SK-N-SH (cell line): ENCODE measurements around the gene SMIM5. TPM values are rescaled to one million over a fixed set of nuclear protein-coding genes. Genes with fewer than 3 reads are reported as not detected.

Source experiments
- CTCF ChIA-PET: fragments of 300-600, 350-600 bp; formaldehyde crosslinking; extraction: SDS; loops from one replicate; lab custom pipeline; 2021; lab: Yijun Ruan, JAX
- POLR2A ChIA-PET: fragments of 350-600 bp; sonication (Branson Sonifier 250); formaldehyde crosslinking; extraction: SDS; loops from one replicate; lab custom pipeline; 2020; ENCODE audit warnings: antibody characterized with exemption, inconsistent platforms; lab: Yijun Ruan, JAX
- DNase-seq: peaks from one replicate; pipeline ENCODE4 v3.0.0; 2012
- H2AFZ ChIP-seq: fragments of 200-600 bp; sonication (generic); 2 replicates; pipeline ENCODE4 v1.8.1; 2016; ENCODE audit warnings: antibody characterized with exemption, mild to moderate bottlenecking, low read depth
- H3F3A ChIP-seq: fragments of 200-600 bp; sonication (generic); replicated peaks from 2 replicates; pipeline ENCODE3; 2016; ENCODE audit warnings: antibody characterized with exemption, mild to moderate bottlenecking; ENCODE audit not compliant: insufficient read depth
- H3K27ac ChIP-seq, 2 experiments: fragments of 200-500 bp in 1 of 2; fragments of 200-600 bp in 1 of 2; sonication (Bioruptor generic) in 1 of 2; sonication (generic), shearing (Covaris generic) in 1 of 2; 2 replicates each; pipeline versions ENCODE4 v1.5.1 to v1.6.1; 2014 to 2016; ENCODE audit warnings: low read depth in 2 of 2, inconsistent platforms in 1 of 2, low read length in 1 of 2, mild to moderate bottlenecking in 1 of 2, mixed read lengths in 1 of 2
- H3K27me3 ChIP-seq: fragments of 200-600 bp; sonication (generic), shearing (Covaris generic); 2 replicates; pipeline ENCODE4 v1.6.1; 2016; ENCODE audit warnings: mixed run types; ENCODE audit not compliant: insufficient read depth
- H3K36me3 ChIP-seq, 2 experiments: fragments of 200-500 bp in 1 of 2; fragments of 200-600 bp in 1 of 2; sonication (Bioruptor generic) in 1 of 2; sonication (generic) in 1 of 2; replicated peaks in 1 of 2; 2 replicates each; pipeline versions ENCODE3 to v1.5.1; 2014 to 2016; ENCODE audit warnings: low read length in 1 of 2, mild to moderate bottlenecking in 1 of 2; ENCODE audit not compliant: insufficient read depth in 2 of 2, control insufficient read depth in 1 of 2
- H3K4me1 ChIP-seq, 2 experiments: fragments of 200-500 bp in 1 of 2; fragments of 200-600 bp in 1 of 2; sonication (Bioruptor generic) in 1 of 2; sonication (generic), shearing (Covaris generic) in 1 of 2; 2 replicates each; pipeline versions ENCODE4 v1.5.1 to v1.6.1; 2014 to 2016; ENCODE audit warnings: low read depth in 1 of 2, low read length in 1 of 2, mixed run types in 1 of 2; ENCODE audit not compliant: insufficient read depth in 2 of 2, control insufficient read depth in 1 of 2
- H3K4me2 ChIP-seq: fragments of 200-600 bp; sonication (generic), shearing (Covaris generic); 2 replicates; pipeline ENCODE4 v1.6.1; 2017; ENCODE audit warnings: mixed run types
- H3K4me3 ChIP-seq, 2 experiments: fragments of 200-500 bp in 1 of 2; fragments of 200-600 bp in 1 of 2; sonication (Bioruptor generic) in 1 of 2; sonication (generic), shearing (Covaris generic) in 1 of 2; 2 replicates each; pipeline versions ENCODE4 v1.5.1 to v1.8.1; 2014 to 2016; ENCODE audit warnings: low read depth in 2 of 2, inconsistent platforms in 1 of 2, low read length in 1 of 2, mild to moderate bottlenecking in 1 of 2, mixed read lengths in 1 of 2, moderate library complexity in 1 of 2
- H3K79me2 ChIP-seq: fragments of 200-600 bp; sonication (generic); 2 replicates; pipeline ENCODE4 v1.8.1; 2017; ENCODE audit warnings: mild to moderate bottlenecking; ENCODE audit not compliant: insufficient read depth
- H3K9ac ChIP-seq: fragments of 200-600 bp; sonication (generic); 2 replicates; pipeline ENCODE4 v1.6.1; 2017; ENCODE audit warnings: mixed run types
- H3K9me2 ChIP-seq: fragments of 200-600 bp; sonication (generic); 2 replicates; pipeline ENCODE4 v1.6.1; 2017; ENCODE audit warnings: mixed run types
- H3K9me3 ChIP-seq: fragments of 200-600 bp; sonication (generic); 2 replicates; pipeline ENCODE4 v1.6.1; 2017; ENCODE audit warnings: mixed run types, mild to moderate bottlenecking, moderate library complexity
- H4K20me1 ChIP-seq: fragments of 200-600 bp; sonication (generic); 2 replicates; pipeline ENCODE4 v1.6.1; 2017; ENCODE audit warnings: mild to moderate bottlenecking, mixed run types; ENCODE audit not compliant: insufficient read depth
- FOXJ3 ChIP-seq: sonication (generic); formaldehyde crosslinking; IDR thresholded peaks from 2 replicates; pipeline ENCODE4 v1.5.1; 2020; ENCODE audit warnings: mild to moderate bottlenecking, missing genetic modification reagents
- FOXM1 ChIP-seq: IDR thresholded peaks from 2 replicates; pipeline ENCODE4 v1.4.0; 2012; ENCODE audit warnings: low read depth, mild to moderate bottlenecking
- GATA2 ChIP-seq: sonication (generic); formaldehyde crosslinking; IDR thresholded peaks from 2 replicates; pipeline ENCODE4 v1.5.0; 2020; ENCODE audit warnings: mild to moderate bottlenecking, missing genetic modification reagents
- IRF3 ChIP-seq: fragments of 150-350 bp; IDR thresholded peaks from 2 replicates; pipeline ENCODE4 v1.6.1; 2016; ENCODE audit warnings: mild to moderate bottlenecking, low read depth, low read length
- JUND ChIP-seq: IDR thresholded peaks from 2 replicates; pipeline ENCODE4 v1.4.0; 2012
- MAX ChIP-seq: IDR thresholded peaks from 2 replicates; pipeline ENCODE4 v1.4.0; 2012; ENCODE audit warnings: low read depth
- MEF2A ChIP-seq: IDR thresholded peaks from 2 replicates; pipeline ENCODE4 v1.4.0; 2012; ENCODE audit warnings: low read depth, borderline replicate concordance
- MXI1 ChIP-seq: IDR thresholded peaks from 2 replicates; pipeline ENCODE4 v1.6.1; 2012; ENCODE audit warnings: mild to moderate bottlenecking, low read depth, low read length, improper control_type of control experiment
- PBX3 ChIP-seq: IDR thresholded peaks from 2 replicates; pipeline ENCODE4; 2012
- RCOR1 ChIP-seq: fragments of 150-350 bp; IDR thresholded peaks from 2 replicates; pipeline ENCODE4 v1.6.1; 2017; ENCODE audit warnings: antibody characterized with exemption, low read length
- REST ChIP-seq: IDR thresholded peaks from 2 replicates; pipeline ENCODE4 v1.6.1; 2012; ENCODE audit warnings: mild to moderate bottlenecking, low read depth, low read length, moderate library complexity
- RFX5 ChIP-seq: IDR thresholded peaks from 2 replicates; pipeline ENCODE4 v1.6.1; 2012; ENCODE audit warnings: mild to moderate bottlenecking, improper control_type of control experiment, low read length
- RXRA ChIP-seq: IDR thresholded peaks from 2 replicates; pipeline ENCODE4 v1.4.0; 2012; ENCODE audit warnings: low read depth, mild to moderate bottlenecking, borderline replicate concordance
- TEAD4 ChIP-seq: IDR thresholded peaks from 2 replicates; pipeline ENCODE4 v1.4.0; 2012; ENCODE audit warnings: mild to moderate bottlenecking, borderline replicate concordance; ENCODE audit not compliant: insufficient read depth
- YY1 ChIP-seq: IDR thresholded peaks from 2 replicates; pipeline ENCODE4 v1.4.0; 2012; ENCODE audit warnings: low read depth, mild to moderate bottlenecking
- WGBS: methylation state at CpG from one replicate; pipeline ENCODE4 v1.1.6; 2017; ENCODE audit warnings: low lambda C conversion rate; 5-methylcytosine and 5-hydroxymethylcytosine counted together
- polyA plus RNA-seq, 3 experiments: library from polyadenylated mRNA; depleted of rRNA; stranded (reverse); fragments of >200 nt; gene quantifications; 2 replicates each; pipeline ENCODE4 v1.2.3, GENCODE V29; 2012

SMIM5 gene
- polyA plus RNA-seq, 1 of the 3 experiments (the other 2 are of a cell fraction): 0.02 TPM

- Histone ChIP-seq H3K79me2 (no peaks in the 10 kb centered on the region), H3F3A (peaks cover 2% of the 10 kb centered on the region)
- POLR2A ChIA-PET: interaction anchor here (1.1 kb wide), 1 partner anchor 119 kb away, joined by 4 read pairs; no protein-coding TSS in a partner anchor
Measured at GRCh38 chr17:75628425-75628824, 4.8 kb upstream of the SMIM5 start.

More at GRCh38 chr17:75628425-75628824, 4.8 kb upstream of the SMIM5 start:
- Histone ChIP-seq H3K9me2 (no peaks in the 10 kb centered on the region), H3K36me3 (peaks cover 0 to 50% of the 10 kb centered on the region in 2 experiments), H3K4me1 (peaks cover 5 to 17% of the 10 kb centered on the region in 2 experiments; a peak in 3 of 4 replicates), H2AFZ (no peak overlapping the region), H4K20me1 (peaks cover 10% of the 10 kb centered on the region), H3K9me3 (no peaks in the 10 kb centered on the region), H3K9ac (no peak overlapping the region), H3K27ac (no peak overlapping the region), H3K27me3 (no peaks in the 10 kb centered on the region), H3K4me2 (no peak overlapping the region), H3K4me3 (no peak overlapping the region)
- WGBS: 88% methylated on average over 6 of the region's 6 CpGs
- CTCF ChIA-PET: interaction anchor here (1.8 to 37.9 kb wide), 6 partner anchors 8 to 123 kb away, joined by 6 to 1370 read pairs (median 20); partner anchors contain the start of genes GALK1 and SMIM5
- DNase-seq: no peak
- no peak for TF ChIP-seq REST
- no peak for TF ChIP-seq PBX3
- no peak for TF ChIP-seq MEF2A
- no peak for TF ChIP-seq RCOR1
- no peak for TF ChIP-seq MXI1
- TF ChIP-seq RXRA: no peak
- TF ChIP-seq RFX5: no peak
- no peak for TF ChIP-seq JUND
- TF ChIP-seq TEAD4: no peak
- no peak for TF ChIP-seq IRF3
- no peak for TF ChIP-seq FOXJ3 (CRISPR knock-in tag)
- TF ChIP-seq MAX: no peak
- no peak for TF ChIP-seq YY1
- no peak for TF ChIP-seq FOXM1
- no peak for TF ChIP-seq GATA2 (CRISPR knock-in tag)
